Suprapubic skin (tissue), 4 donors: Measurements from ENCODE around the gene MAGI3. TPM values are rescaled to one million over a fixed set of nuclear protein-coding genes. Genes with fewer than 3 reads are reported as not detected.

Source experiments
- DNase-seq, 2 donors: peaks; one replicate each; pipeline ENCODE4 v3.0.0-alpha.2; 2019; ENCODE audit warnings: low spot score in 2 of 2
- H3K27ac ChIP-seq: fragments of 200-600 bp; sonication (generic); one replicate; pipeline ENCODE4 v1.5.1; 2019
- H3K27me3 ChIP-seq: fragments of 200-600 bp; sonication (generic); one replicate; pipeline ENCODE4 v1.5.1; 2019
- H3K36me3 ChIP-seq: fragments of 200-600 bp; sonication (generic); one replicate; pipeline ENCODE4 v1.5.1; 2019
- H3K4me1 ChIP-seq: fragments of 200-600 bp; sonication (generic); one replicate; pipeline ENCODE4 v1.5.1; 2019
- H3K4me3 ChIP-seq: fragments of 200-600 bp; sonication (generic); one replicate; pipeline ENCODE4 v1.5.1; 2019; ENCODE audit warnings: mild to moderate bottlenecking
- H3K9me3 ChIP-seq: fragments of 200-600 bp; sonication (generic); one replicate; pipeline ENCODE4 v1.5.1; 2019
- EP300 ChIP-seq: sonication (generic); formaldehyde crosslinking; IDR thresholded peaks from one replicate; pipeline ENCODE4 v1.6.1; 2017; ENCODE audit warnings: antibody characterized with exemption
- POLR2A ChIP-seq, 2 donors: fragments of 450-650 bp; IDR thresholded peaks; one replicate each; pipeline ENCODE4 v1.6.1; 2017; ENCODE audit warnings: antibody characterized with exemption in 2 of 2, mild to moderate bottlenecking in 2 of 2, moderate library complexity in 2 of 2
- POLR2AphosphoS5 ChIP-seq, 3 donors: sonication (generic); formaldehyde crosslinking; IDR thresholded peaks; one replicate each; pipeline ENCODE4 v1.6.1; 2017; ENCODE audit warnings: antibody characterized with exemption in 3 of 3
- WGBS: methylation state at CpG from one replicate; pipeline ENCODE4 v1.1.5; 2018; 5-methylcytosine and 5-hydroxymethylcytosine counted together
- total RNA-seq, 4 donors: library from RNA; depleted of rRNA; stranded (reverse); fragments of >200 nt; gene quantifications; one replicate each; pipeline ENCODE4 v1.1.0, GENCODE V29; 2016
- TF ChIP-seq, protein P1 (sequence below), 2 donors: fragments of 200-600 bp in 1 of 2; fragments of 450-650 bp in 1 of 2; sonication (generic) in 1 of 2; IDR thresholded peaks; one replicate each; pipeline ENCODE4 v1.5.1; 2016 to 2019; ENCODE audit warnings: antibody characterized with exemption in 2 of 2, mild to moderate bottlenecking in 1 of 2, moderate library complexity in 1 of 2

MAGI3 gene
- total RNA-seq, 4 donors from 2014 or later = 8.3 to 18.8 (median 10.7) TPM

DNA sequence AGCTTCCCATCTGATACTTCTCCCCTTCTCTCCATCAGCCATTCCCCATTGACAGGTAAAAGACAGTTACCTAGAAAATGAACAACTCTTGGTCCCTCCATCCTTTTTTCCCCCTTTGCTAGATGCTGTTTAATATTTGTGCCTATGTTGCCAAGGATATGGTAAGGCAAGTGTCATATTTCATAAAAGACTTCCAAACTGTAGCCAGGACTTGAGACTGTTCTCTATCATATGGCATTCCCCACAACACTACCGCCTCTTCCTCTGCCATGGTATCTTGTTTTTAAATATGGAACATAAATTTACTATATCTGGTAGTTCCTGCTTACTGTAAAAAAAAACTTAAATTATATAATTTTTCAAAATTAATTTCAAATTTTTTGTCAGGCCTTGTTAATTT lies 271.8 kb downstream of the MAGI3 start:
- H3K27me3 ChIP-seq = no peaks in the 10 kb centered on the region
- 89% methylated on average over 1 of the region's 1 CpG for WGBS
- no peak overlapping the region for H3K27ac ChIP-seq
- no peak for DNase-seq
- no peaks in the 10 kb centered on the region for H3K4me1 ChIP-seq
- no peaks in the 10 kb centered on the region for H3K36me3 ChIP-seq
- H3K9me3 ChIP-seq = no peaks in the 10 kb centered on the region
- TF ChIP-seq POLR2AphosphoS5 (IDR thresholded peaks at IDR 0.05) (no peak), EP300 (no peak), POLR2A (IDR thresholded peaks at IDR 0.05) (no peak)
- TF ChIP-seq, protein P1, sequence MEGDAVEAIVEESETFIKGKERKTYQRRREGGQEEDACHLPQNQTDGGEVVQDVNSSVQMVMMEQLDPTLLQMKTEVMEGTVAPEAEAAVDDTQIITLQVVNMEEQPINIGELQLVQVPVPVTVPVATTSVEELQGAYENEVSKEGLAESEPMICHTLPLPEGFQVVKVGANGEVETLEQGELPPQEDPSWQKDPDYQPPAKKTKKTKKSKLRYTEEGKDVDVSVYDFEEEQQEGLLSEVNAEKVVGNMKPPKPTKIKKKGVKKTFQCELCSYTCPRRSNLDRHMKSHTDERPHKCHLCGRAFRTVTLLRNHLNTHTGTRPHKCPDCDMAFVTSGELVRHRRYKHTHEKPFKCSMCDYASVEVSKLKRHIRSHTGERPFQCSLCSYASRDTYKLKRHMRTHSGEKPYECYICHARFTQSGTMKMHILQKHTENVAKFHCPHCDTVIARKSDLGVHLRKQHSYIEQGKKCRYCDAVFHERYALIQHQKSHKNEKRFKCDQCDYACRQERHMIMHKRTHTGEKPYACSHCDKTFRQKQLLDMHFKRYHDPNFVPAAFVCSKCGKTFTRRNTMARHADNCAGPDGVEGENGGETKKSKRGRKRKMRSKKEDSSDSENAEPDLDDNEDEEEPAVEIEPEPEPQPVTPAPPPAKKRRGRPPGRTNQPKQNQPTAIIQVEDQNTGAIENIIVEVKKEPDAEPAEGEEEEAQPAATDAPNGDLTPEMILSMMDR (IDR thresholded peaks at IDR 0.05) = no peak
- no peak overlapping the region for H3K4me3 ChIP-seq

DNA sequence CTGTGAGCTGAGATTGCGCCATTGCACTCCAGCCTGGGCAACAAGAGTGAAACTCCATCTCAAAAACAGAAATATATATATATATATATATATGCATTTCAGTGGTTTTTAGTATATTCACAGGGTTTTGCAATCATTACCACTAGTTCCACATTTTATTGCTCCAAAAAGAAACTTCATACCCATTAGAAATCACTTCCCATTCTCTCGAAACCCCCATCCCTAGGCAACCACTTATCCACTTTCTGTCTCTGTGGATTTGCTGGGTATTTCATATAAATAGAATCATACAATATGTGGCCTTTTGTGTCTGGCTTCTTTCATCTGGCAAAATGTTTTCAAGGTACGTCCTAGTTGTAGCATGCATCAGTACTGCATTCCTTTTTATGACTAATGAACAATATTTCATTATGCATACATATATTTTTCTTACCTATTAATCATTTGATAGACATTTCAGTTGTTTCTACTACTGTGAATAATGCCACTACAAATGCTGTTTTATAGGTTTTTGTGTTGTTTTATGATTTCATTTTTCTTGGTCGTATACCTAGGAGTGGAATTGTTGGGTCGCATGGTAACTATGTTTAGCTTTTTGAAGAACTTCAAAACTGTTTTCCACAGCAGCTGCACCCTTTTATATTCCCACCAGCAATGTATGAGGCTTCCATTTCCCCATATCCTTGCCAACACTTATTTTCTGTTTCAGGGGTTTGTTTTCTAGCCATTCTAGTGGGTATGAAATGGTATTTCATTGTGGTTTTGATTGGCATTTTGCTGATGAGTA lies 273.0 kb downstream of the MAGI3 start:
- H3K9me3 ChIP-seq = no peaks in the 10 kb centered on the region
- WGBS = 76% methylated on average over 5 of the region's 5 CpGs
- TF ChIP-seq POLR2A (IDR thresholded peaks at IDR 0.05) = no peak
- H3K36me3 ChIP-seq = no peaks in the 10 kb centered on the region
- no peak overlapping the region for H3K4me3 ChIP-seq
- H3K27me3 ChIP-seq = no peaks in the 10 kb centered on the region
- no peak for DNase-seq
- H3K4me1 ChIP-seq = no peaks in the 10 kb centered on the region
- no peak overlapping the region for H3K27ac ChIP-seq

DNA sequence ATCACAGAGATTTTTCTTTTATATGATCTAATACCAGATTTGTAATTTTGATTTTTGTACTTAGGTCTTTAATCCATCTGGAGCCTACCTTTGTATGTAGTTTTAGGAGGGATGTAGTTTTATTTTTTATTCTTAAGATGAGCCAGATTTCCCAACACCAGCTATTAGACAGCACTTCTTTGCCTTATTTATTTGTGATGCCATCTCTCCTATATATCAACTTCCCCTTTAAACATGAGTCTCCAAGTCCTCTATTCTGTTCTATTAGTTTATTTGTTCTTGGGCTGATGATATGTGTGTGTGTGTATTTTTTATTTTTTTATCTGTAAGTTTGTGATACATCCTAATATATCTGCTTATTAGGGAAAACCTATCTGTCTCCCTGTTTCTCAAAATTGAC lies 274.8 kb downstream of the MAGI3 start:
- TF ChIP-seq POLR2AphosphoS5 (IDR thresholded peaks at IDR 0.05) (no peak), POLR2A (IDR thresholded peaks at IDR 0.05) (no peak), EP300 (no peak)
- TF ChIP-seq, protein P1 (IDR thresholded peaks at IDR 0.05) = no peak
- Histone ChIP-seq H3K9me3 (no peaks in the 10 kb centered on the region), H3K27ac (no peak overlapping the region), H3K4me3 (no peak overlapping the region), H3K36me3 (no peaks in the 10 kb centered on the region), H3K27me3 (no peaks in the 10 kb centered on the region), H3K4me1 (no peaks in the 10 kb centered on the region)
- DNase-seq = no peak

DNA sequence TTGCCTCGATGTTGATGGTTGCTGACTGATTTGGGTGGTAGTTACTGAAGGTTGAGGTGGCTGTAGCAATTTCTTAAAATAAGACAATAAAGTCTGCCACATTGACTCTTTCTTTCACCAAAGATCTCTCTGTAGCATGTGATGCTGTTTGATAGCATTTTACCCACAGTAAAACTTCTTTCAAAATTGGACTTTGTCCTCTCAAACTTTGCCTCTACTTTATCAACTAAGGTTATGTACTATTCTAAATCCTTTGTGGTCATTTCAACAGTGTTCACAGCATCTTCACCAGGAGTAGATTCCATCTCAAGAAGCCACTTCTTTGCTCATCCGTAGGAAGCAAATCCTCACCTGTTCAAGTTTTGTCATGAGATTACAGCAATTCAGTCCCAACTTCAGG lies 275.8 kb downstream of the MAGI3 start:
- no peaks in the 10 kb centered on the region for H3K4me1 ChIP-seq

DNA sequence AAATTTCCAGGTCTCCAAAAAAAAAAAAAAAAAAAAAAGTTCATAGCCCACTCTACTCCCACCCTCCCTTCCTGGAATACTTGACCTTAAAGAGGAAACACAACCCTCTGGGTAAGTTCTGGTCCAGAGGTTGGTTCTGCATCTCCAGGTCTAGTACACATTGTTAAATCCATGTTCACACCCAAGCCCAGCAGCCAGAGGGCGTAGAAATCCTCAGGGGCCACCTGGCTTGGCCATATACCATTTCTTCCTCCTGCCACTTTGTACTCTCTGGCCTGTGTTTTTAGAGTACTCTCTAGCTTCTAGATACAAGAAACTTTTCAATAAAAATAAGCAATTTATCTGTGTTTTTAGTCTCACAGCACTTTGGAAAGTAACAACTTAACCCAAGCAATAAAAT lies 279.7 kb downstream of the MAGI3 start:
- Histone ChIP-seq H3K9me3 (no peaks in the 10 kb centered on the region), H3K4me1 (no peaks in the 10 kb centered on the region), H3K4me3 (no peak overlapping the region), H3K27me3 (no peaks in the 10 kb centered on the region), H3K36me3 (peaks cover 7% of the 10 kb centered on the region), H3K27ac (no peak overlapping the region)
- DNase-seq = no peak
- TF ChIP-seq, protein P1 (IDR thresholded peaks at IDR 0.05) = no peak
- TF ChIP-seq EP300 (no peak), POLR2AphosphoS5 (IDR thresholded peaks at IDR 0.05) (no peak), POLR2A (IDR thresholded peaks at IDR 0.05) (no peak)
- WGBS = 88% methylated on average over 1 of the region's 1 CpG

More for the DNA sequence above, 275.8 kb downstream of the MAGI3 start:
- no peaks in the 10 kb centered on the region for H3K36me3 ChIP-seq
- no peaks in the 10 kb centered on the region for H3K27me3 ChIP-seq
- H3K27ac ChIP-seq = no peak overlapping the region
- TF ChIP-seq EP300 (no peak), POLR2AphosphoS5 (IDR thresholded peaks at IDR 0.05) (no peak)
- no peak overlapping the region for H3K4me3 ChIP-seq
- 98% methylated on average over 2 of the region's 2 CpGs for WGBS
- no peak for DNase-seq
- no peaks in the 10 kb centered on the region for H3K9me3 ChIP-seq

DNA sequence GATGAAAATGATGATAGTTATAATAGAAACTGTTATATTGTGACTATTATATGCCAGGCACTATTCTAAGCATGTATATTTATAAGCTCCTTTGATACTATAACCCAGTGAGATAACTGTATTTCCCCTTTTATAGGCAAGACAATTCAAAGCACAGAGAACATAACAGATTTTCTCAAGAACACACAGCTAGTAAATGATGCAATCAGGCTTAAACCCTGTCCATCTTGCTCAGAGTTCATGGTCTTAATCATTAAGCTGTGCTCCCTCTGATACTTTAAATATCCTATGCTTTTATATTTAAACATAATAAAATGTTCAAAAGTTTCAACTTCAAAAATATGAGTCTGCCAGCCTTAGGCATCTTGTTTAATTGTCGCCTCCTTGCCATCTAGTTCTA lies 280.3 kb downstream of the MAGI3 start:
- Histone ChIP-seq H3K4me1 (no peaks in the 10 kb centered on the region), H3K36me3 (peaks cover 7% of the 10 kb centered on the region), H3K27me3 (no peaks in the 10 kb centered on the region), H3K27ac (no peak overlapping the region), H3K4me3 (no peak overlapping the region), H3K9me3 (no peaks in the 10 kb centered on the region)
- no peak for DNase-seq
- 100% methylated on average over 1 of the region's 1 CpG for WGBS
- TF ChIP-seq, protein P1 (IDR thresholded peaks at IDR 0.05) = no peak
- TF ChIP-seq POLR2AphosphoS5 (IDR thresholded peaks at IDR 0.05) (no peak), POLR2A (IDR thresholded peaks at IDR 0.05) (no peak), EP300 (no peak)
